ENCODE results near the gene PXT1. TPM values are rescaled to one million over a fixed set of nuclear protein-coding genes. Genes with fewer than 3 reads are reported as not detected.

Gene PXT1
- total and polyA plus RNA-seq, 2 donors (not counting 1 experiment from before 2014, with no cell fraction given): 0.52 TPM; not detected in 1

- Histone ChIP-seq H3K79me2 (ENCODE audit: control insufficient read depth, insufficient read depth, low read length) (no peaks in the 10 kb centered on the region), H3K9ac (ENCODE audit: low read length) (no peak overlapping the region), H2AFZ (ENCODE audit: insufficient read depth, low read depth, low read length, poor library complexity, severe bottlenecking) (no peak overlapping the region), H3K9me3 (ENCODE audit: control extremely low read depth in 1 of 3, control insufficient read depth in 2 of 3, insufficient read depth in 1 of 3, low read length in 2 of 3) (no peaks in the 10 kb centered on the region), H3K27me3 (replicated peaks in 1 of 4; ENCODE audit: control extremely low read depth in 1 of 4, control insufficient read depth in 3 of 4, insufficient read depth in 4 of 4, low read length in 3 of 4) (no peaks in the 10 kb centered on the region), H4K20me1 (ENCODE audit: control insufficient read depth, insufficient read depth, low read length, poor library complexity, severe bottlenecking) (no peaks in the 10 kb centered on the region), H3K27ac (ENCODE audit: low read length in 2 of 2) (no peak overlapping the region), H3K36me3 (replicated peaks in 1 of 2; ENCODE audit: control extremely low read depth in 1 of 2, control insufficient read depth in 1 of 2, extremely low read depth in 1 of 2, insufficient read depth in 2 of 2, low read length in 1 of 2) (no peaks in the 10 kb centered on the region), H3K4me2 (replicated peaks; ENCODE audit: low read depth, low read length, poor library complexity, severe bottlenecking) (no peak overlapping the region), H3K4me3 (ENCODE audit: control extremely low read depth in 1 of 5, extremely low read depth in 1 of 5, insufficient read depth in 1 of 5, low read depth in 2 of 5, low read length in 4 of 5) (no peak overlapping the region), H3K4me1 (ENCODE audit: control insufficient read depth in 2 of 2, insufficient read depth in 2 of 2, low read length in 2 of 2) (peaks cover 0 to 3% of the 10 kb centered on the region in 2 donors)
- Mint-ChIP-seq H3K27ac (no peak overlapping the region), H3K27me3 (peaks cover 8% of the 10 kb centered on the region), H3K9me3 (ENCODE audit: insufficient read depth) (no peaks in the 10 kb centered on the region), H3K4me3 (no peak overlapping the region), H3K4me1 (peaks cover 8% of the 10 kb centered on the region)
- ChIA-PET CTCF (no interaction called here), POLR2A (no interaction called here)
- intact Hi-C loops (cut with micrococcal nuclease): no loop called here
- WGBS (ENCODE audit: insufficient coverage): 94% methylated on average over 6 of the region's 8 CpGs
- TF ChIP-seq CTCF (IDR thresholded peaks at IDR 0.05): no peak
- TF ChIP-seq EZH2 (IDR thresholded peaks at IDR 0.05; ENCODE audit: borderline replicate concordance, insufficient read depth, low read depth, low read length, poor library complexity, severe bottlenecking): no peak
- DNase-seq (no peak), ATAC-seq (ENCODE audit: low read depth) (no peak)
These were observed 66.5 kb downstream of the PXT1 start for GRCh38 chr6:36376183-36376582.

GRCh38 chr6:36375644-36376155, 67.0 kb downstream of the PXT1 start:
- Histone ChIP-seq H2AFZ (ENCODE audit: insufficient read depth, low read depth, low read length, poor library complexity, severe bottlenecking) (no peak overlapping the region), H3K27ac (ENCODE audit: low read length in 2 of 2) (no peak overlapping the region), H4K20me1 (ENCODE audit: control insufficient read depth, insufficient read depth, low read length, poor library complexity, severe bottlenecking) (no peaks in the 10 kb centered on the region), H3K4me2 (replicated peaks; ENCODE audit: low read depth, low read length, poor library complexity, severe bottlenecking) (no peak overlapping the region), H3K9me3 (ENCODE audit: control extremely low read depth in 1 of 3, control insufficient read depth in 2 of 3, insufficient read depth in 1 of 3, low read length in 2 of 3) (no peaks in the 10 kb centered on the region), H3K4me1 (ENCODE audit: control insufficient read depth in 2 of 2, insufficient read depth in 2 of 2, low read length in 2 of 2) (peaks cover 0 to 3% of the 10 kb centered on the region in 2 donors), H3K9ac (ENCODE audit: low read length) (no peak overlapping the region), H3K36me3 (replicated peaks in 1 of 2; ENCODE audit: control extremely low read depth in 1 of 2, control insufficient read depth in 1 of 2, extremely low read depth in 1 of 2, insufficient read depth in 2 of 2, low read length in 1 of 2) (no peaks in the 10 kb centered on the region), H3K79me2 (ENCODE audit: control insufficient read depth, insufficient read depth, low read length) (no peaks in the 10 kb centered on the region), H3K27me3 (replicated peaks in 1 of 4; ENCODE audit: control extremely low read depth in 1 of 4, control insufficient read depth in 3 of 4, insufficient read depth in 4 of 4, low read length in 3 of 4) (no peaks in the 10 kb centered on the region), H3K4me3 (ENCODE audit: control extremely low read depth in 1 of 5, extremely low read depth in 1 of 5, insufficient read depth in 1 of 5, low read depth in 2 of 5, low read length in 4 of 5) (no peak overlapping the region)
- ChIA-PET POLR2A (no interaction called here), CTCF (no interaction called here)
- intact Hi-C loops (cut with micrococcal nuclease): no loop called here
- peaks cover 8% of the 10 kb centered on the region for H3K27me3 Mint-ChIP-seq
- no peak for ATAC-seq (ENCODE audit: low read depth)
- TF ChIP-seq CTCF (IDR thresholded peaks at IDR 0.05) (no peak), EZH2 (IDR thresholded peaks at IDR 0.05; ENCODE audit: borderline replicate concordance, insufficient read depth, low read depth, low read length, poor library complexity, severe bottlenecking) (no peak)
- no peak for DNase-seq
- no peak overlapping the region for H3K27ac Mint-ChIP-seq
- H3K9me3 Mint-ChIP-seq (ENCODE audit: insufficient read depth): no peaks in the 10 kb centered on the region
- no peak overlapping the region for H3K4me3 Mint-ChIP-seq
- H3K4me1 Mint-ChIP-seq: peaks cover 8% of the 10 kb centered on the region
- WGBS (ENCODE audit: insufficient coverage): 97% methylated on average over 20 of the region's 20 CpGs
